A549 (cell line): Measurements from ENCODE around the gene FARP2. TPM values are rescaled to one million over a fixed set of nuclear protein-coding genes. Genes with fewer than 3 reads are reported as not detected.

Source experiments
- ATAC-seq, 2 experiments: fragments of 200-7000 bp in 1 of 2; fragments of >200 bp in 1 of 2; cut with Nextera tagmentation in 1 of 2; cut with Tn5 transposase in 1 of 2; 3 replicates each; pipeline versions ENCODE4 v1.8.0 to v1.9.1; 2018 to 2020; ENCODE audit warnings: mild to moderate bottlenecking in 1 of 2, moderate library complexity in 1 of 2
- CTCF ChIA-PET: fragments of 300-600 bp; sonication (Branson Sonifier 250); formaldehyde crosslinking; extraction: SDS; loops from one replicate; lab custom pipeline; 2021; ENCODE audit warnings: antibody characterized with exemption, inconsistent platforms; lab: Yijun Ruan, JAX
- POLR2A ChIA-PET: fragments of 350-600 bp; formaldehyde crosslinking; extraction: SDS; loops from one replicate; lab custom pipeline; 2021; ENCODE audit warnings: antibody characterized with exemption, inconsistent platforms; lab: Yijun Ruan, JAX
- DNase-seq, 2 experiments: peaks; one replicate each; pipeline versions ENCODE4 v3.0.0 to v3.0.0-alpha.2; 2011 to 2016; ENCODE audit warnings: low read depth in 1 of 2, low spot score in 1 of 2
- FAIRE-seq: peaks from 2 replicates; lab custom pipeline; 2011; peaks lifted over from hg19 to GRCh38; lab: Jason Lieb, UNC
- H3K27ac ChIP-seq, 2 experiments: fragments of >200 bp; sonication (Bioruptor Twin); formaldehyde crosslinking; 3 replicates each; pipeline ENCODE4 v1.5.1; 2016 to 2017
- H3K4me1 ChIP-seq: fragments of >200 bp; sonication (Bioruptor Twin); formaldehyde crosslinking; 3 replicates; pipeline ENCODE4 v1.6.1; 2016
- H3K4me2 ChIP-seq: fragments of >200 bp; sonication (Bioruptor Twin); formaldehyde crosslinking; 3 replicates; pipeline ENCODE4 v1.6.1; 2016
- H3K4me3 ChIP-seq: fragments of >200 bp; sonication (Bioruptor Twin); formaldehyde crosslinking; 3 replicates; pipeline ENCODE4 v1.5.1; 2016
- H3K9me3 ChIP-seq: fragments of >200 bp; sonication (Bioruptor Twin); formaldehyde crosslinking; 3 replicates; pipeline ENCODE4 v1.6.1; 2016
- ATOH8 ChIP-seq: fragments of 250-450 bp; sonication (Bioruptor Pico); IDR thresholded peaks from 2 replicates; pipeline ENCODE4 v1.5.0; 2020; ENCODE audit warnings: low read depth, mild to moderate bottlenecking, moderate library complexity
- CHD2 ChIP-seq: fragments of 150-350 bp; IDR thresholded peaks from 2 replicates; pipeline ENCODE4 v1.6.1; 2014; ENCODE audit warnings: low read length; ENCODE audit not compliant: partially characterized antibody
- E2F6 ChIP-seq: IDR thresholded peaks from 2 replicates; pipeline ENCODE4 v1.6.1; 2012; ENCODE audit warnings: low read depth, borderline replicate concordance
- EHF ChIP-seq: fragments of 250-450 bp; sonication (Bioruptor Pico); IDR thresholded peaks from 2 replicates; pipeline ENCODE4 v1.5.0; 2020; ENCODE audit warnings: mild to moderate bottlenecking
- ELK1 ChIP-seq: fragments of 150-350 bp; IDR thresholded peaks from 2 replicates; pipeline ENCODE4 v1.6.1; 2014; ENCODE audit warnings: low read depth, mild to moderate bottlenecking, low read length
- FOSL2 ChIP-seq, 2 experiments: fragments of 450-650 bp in 1 of 2; fragments of >200 bp in 1 of 2; sonication (Bioruptor Twin) in 1 of 2; formaldehyde crosslinking; IDR thresholded peaks; 2 replicates each; pipeline versions ENCODE4 v1.5.0 to v1.6.1; 2016 to 2020; ENCODE audit warnings: mild to moderate bottlenecking in 1 of 2, moderate library complexity in 1 of 2
- FOXS1 ChIP-seq: fragments of 250-450 bp; sonication (Bioruptor Pico); IDR thresholded peaks from 2 replicates; pipeline ENCODE4 v1.5.0; 2020; ENCODE audit warnings: mild to moderate bottlenecking, moderate library complexity
- HEYL ChIP-seq: fragments of 250-450 bp; sonication (Bioruptor Pico); IDR thresholded peaks from 2 replicates; pipeline ENCODE4 v1.8.0; 2021; ENCODE audit warnings: mild to moderate bottlenecking, moderate library complexity
- HMGXB4 ChIP-seq: fragments of 250-450 bp; sonication (Bioruptor Pico); IDR thresholded peaks from 2 replicates; pipeline ENCODE4 v1.5.0; 2021; ENCODE audit warnings: mild to moderate bottlenecking, moderate library complexity, borderline replicate concordance
- HOXB13 ChIP-seq: fragments of 250-450 bp; sonication (Bioruptor Pico); IDR thresholded peaks from 2 replicates; pipeline ENCODE4 v1.5.0; 2020; ENCODE audit warnings: low read depth, mild to moderate bottlenecking, moderate library complexity
- HOXB5 ChIP-seq: fragments of 250-450 bp; sonication (Bioruptor Pico); IDR thresholded peaks from 2 replicates; pipeline ENCODE4 v1.5.0; 2020; ENCODE audit warnings: mild to moderate bottlenecking, moderate library complexity
- KDM1A ChIP-seq: fragments of 200-600 bp; sonication (generic); IDR thresholded peaks from 2 replicates; pipeline ENCODE4 v1.6.1; 2016; ENCODE audit warnings: low read depth, mild to moderate bottlenecking
- MYC ChIP-seq: IDR thresholded peaks from 2 replicates; pipeline ENCODE4 v1.6.1; 2012; ENCODE audit warnings: mild to moderate bottlenecking, inconsistent platforms, low read length, improper control_type of control experiment, borderline replicate concordance
- NPAS2 ChIP-seq: fragments of 250-450 bp; sonication (Bioruptor Pico); IDR thresholded peaks from 2 replicates; pipeline ENCODE4 v1.8.0; 2022; ENCODE audit warnings: mild to moderate bottlenecking, moderate library complexity, borderline replicate concordance
- NR3C1 ChIP-seq: fragments of >200 bp; sonication (Bioruptor Twin); formaldehyde crosslinking; IDR thresholded peaks from 3 replicates; pipeline ENCODE4 v1.6.1; 2017
- PBX3 ChIP-seq: IDR thresholded peaks from 2 replicates; pipeline ENCODE4 v1.6.1; 2012
- PHF8 ChIP-seq: fragments of 200-600 bp; sonication (generic); IDR thresholded peaks from 2 replicates; pipeline ENCODE4 v1.6.1; 2016; ENCODE audit warnings: low read depth, mild to moderate bottlenecking, antibody characterized with exemption, moderate library complexity, borderline replicate concordance
- POLR2A ChIP-seq: IDR thresholded peaks from 2 replicates; pipeline ENCODE4 v1.6.1; 2012; ENCODE audit warnings: mild to moderate bottlenecking, low read length
- POLR2AphosphoS2 ChIP-seq: conservative IDR thresholded peaks from 2 replicates; pipeline ENCODE4 v1.6.1; 2012; ENCODE audit warnings: low read length, improper control_type of control experiment, inconsistent platforms
- REST ChIP-seq: fragments of 200-600 bp; sonication (generic); IDR thresholded peaks from 2 replicates; pipeline ENCODE4 v1.6.1; 2016; ENCODE audit warnings: antibody characterized with exemption, mild to moderate bottlenecking, moderate library complexity
- RFX5 ChIP-seq: fragments of 450-650 bp; IDR thresholded peaks from 2 replicates; pipeline ENCODE4 v1.7.1; 2014; ENCODE audit warnings: antibody characterized with exemption, mild to moderate bottlenecking, moderate library complexity
- RNF2 ChIP-seq: fragments of 200-600 bp; sonication (generic); IDR thresholded peaks from 2 replicates; pipeline ENCODE4 v1.6.1; 2016; ENCODE audit warnings: low read depth, mild to moderate bottlenecking, antibody characterized with exemption, moderate library complexity, borderline replicate concordance
- TFCP2L1 ChIP-seq: fragments of 250-450 bp; sonication (Bioruptor Pico); IDR thresholded peaks from 2 replicates; pipeline ENCODE4 v1.5.0; 2021; ENCODE audit warnings: mild to moderate bottlenecking
- ZSCAN20 ChIP-seq: fragments of 250-450 bp; sonication (Bioruptor Pico); IDR thresholded peaks from 2 replicates; pipeline ENCODE4 v1.8.0; 2022; ENCODE audit warnings: mild to moderate bottlenecking, moderate library complexity
- WGBS: methylation state at CpG from one replicate; pipeline ENCODE4 v1.1.6; 2017; ENCODE audit errors: missing lambda C conversion rate; 5-methylcytosine and 5-hydroxymethylcytosine counted together
- polyA plus RNA-seq, 4 experiments: library from polyadenylated mRNA; depleted of rRNA in 3 of 4; stranded (reverse); fragments of >200 nt; fragmentation: RNase III in 1 of 4; extraction: RNeasy Plus Mini Kit Qiagen cat#74134 plus additional on column Dnase treatment in 1 of 4; gene quantifications; 2 replicates in 3 of 4; 3 replicates in 1 of 4; pipeline ENCODE4 v1.2.3, GENCODE V29; 2011 to 2017

FARP2 gene
- polyA plus RNA-seq, 2 of the 4 experiments (the other 2 are of a cell fraction) = 17.0 to 29.1 TPM

GRCh38 chr2:241507430-241508239 is 151.6 kb downstream of the FARP2 start (continued):
- no peak for TF ChIP-seq RFX5
- TF ChIP-seq NPAS2 = no peak
- TF ChIP-seq POLR2A = 0 out of 2 replicates have a peak, but pooled peaks have one; percentile 15
- no peak for TF ChIP-seq CHD2
- no peak for TF ChIP-seq ELK1
- no peak for TF ChIP-seq TFCP2L1
- no peak for TF ChIP-seq ATOH8 (CRISPR knock-in tag)
- TF ChIP-seq PBX3 = 0 out of 2 replicates have a peak, but pooled peaks have one; percentile 14
- no peak for TF ChIP-seq ZSCAN20
- TF ChIP-seq EHF (CRISPR knock-in tag) = no peak
- no peak for TF ChIP-seq HOXB5
- TF ChIP-seq HMGXB4 (CRISPR knock-in tag) = 0 out of 2 replicates have a peak, but pooled peaks have one; percentile 17
- TF ChIP-seq FOXS1 = no peak

GRCh38 chr2:241508240-241509154 is 152.4 kb downstream of the FARP2 start, which contains the start of gene STK25:
STK25 (minus strand) TSS chr2:241508584; CDS start chr2:241508035, 549 bp downstream.
- ChIA-PET POLR2A (no interaction called here), CTCF (interaction anchor here (0.6 to 1.0 kb wide), 3 partner anchors 130 to 153 kb away, joined by 3 read pairs; no protein-coding TSS in a partner anchor)
- peak; percentile 89 to 95 for ATAC-seq
- Histone ChIP-seq H3K9me3 (no peaks in the 10 kb centered on the region), H3K27ac (peak within 1 kb of the TSS; percentile 97 to 99), H3K4me1 (peaks cover 13% of the 10 kb centered on the region), H3K4me3 (peak within 1 kb of the TSS; percentile 76), H3K4me2 (peak within 1 kb of the TSS; percentile 95)
- WGBS = no CpG with 5 or more reads among the region's 122 CpGs
- FAIRE-seq = no peak
- peak; percentile 94 to 99 for DNase-seq
- TF ChIP-seq MYC (peak; percentile 90; the same call in 1 of the 2 replicates), HEYL (CRISPR knock-in tag) (peak; percentile 86), REST (peak; percentile 63), NR3C1 (no peak), CHD2 (peak; percentile 57), RNF2 (peak; percentile 99), KDM1A (no peak), PHF8 (peak; percentile 74), TFCP2L1 (peak; percentile 88), FOSL2 (IDR thresholded peaks at IDR 0.05) (no peak), FOSL2 (CRISPR knock-in tag; IDR thresholded peaks at IDR 0.05) (0 out of 2 replicates have a peak, but pooled peaks have one; percentile 12), POLR2AphosphoS2 (no peak), HOXB13 (CRISPR knock-in tag) (peak; percentile 99), NPAS2 (0 out of 2 replicates have a peak, but pooled peaks have one; percentile 56), E2F6 (peak; percentile 100), ZSCAN20 (no peak; the same call in 1 of the 2 replicates)
